ENCODE measurements around the gene CNOT1.
A peak's percentile ranks its signal among the peaks of the same experiment; 100 is the strongest.
"Not testable (repeated sequence)": the region's sequence is repeated elsewhere in the genome, so short reads cannot be mapped to it uniquely, and the experiment has no call there.

CNOT1 gene

DNA sequence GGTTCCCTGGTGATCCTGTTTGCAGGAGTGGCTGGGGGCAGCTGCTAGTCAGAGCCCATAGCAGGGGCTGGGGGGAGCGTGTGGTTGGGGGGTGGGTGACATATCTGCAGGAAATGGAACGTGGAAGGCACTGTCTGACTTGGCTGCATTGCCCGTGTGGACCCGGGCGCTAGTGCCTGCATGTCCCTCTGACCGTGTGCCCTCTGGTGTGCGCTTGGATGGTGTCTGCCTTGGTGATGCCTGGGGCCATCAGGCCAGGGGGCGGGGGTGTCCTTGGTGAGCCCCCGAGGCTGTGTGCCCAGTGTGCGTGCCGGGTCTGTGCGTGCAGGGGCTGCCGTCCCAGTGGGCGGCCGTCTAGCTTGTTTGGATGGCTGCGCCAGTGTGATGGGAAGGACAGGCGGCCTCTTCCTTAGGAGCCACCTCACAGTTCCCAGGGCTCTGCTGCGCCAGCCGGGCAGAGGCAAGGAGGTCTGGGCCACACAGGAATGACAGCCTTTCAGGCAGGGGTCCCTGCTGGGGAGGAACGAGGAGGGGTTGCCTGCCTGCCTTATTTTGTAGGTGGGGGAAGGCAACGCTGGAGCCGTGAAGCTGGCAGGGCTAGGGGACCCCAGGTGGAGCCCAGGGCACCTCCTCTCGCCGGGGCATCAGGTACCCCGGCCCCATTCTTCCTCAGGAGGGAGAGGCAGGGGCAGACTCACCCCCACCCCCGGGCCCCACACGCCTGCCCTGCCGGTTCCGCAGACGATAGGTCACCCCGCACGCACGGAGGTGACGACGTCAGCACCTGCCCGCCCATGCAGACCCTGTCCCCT lies 129.0 kb downstream of the CNOT1 start:
- peak; percentile 68 for DNase-seq

DNA sequence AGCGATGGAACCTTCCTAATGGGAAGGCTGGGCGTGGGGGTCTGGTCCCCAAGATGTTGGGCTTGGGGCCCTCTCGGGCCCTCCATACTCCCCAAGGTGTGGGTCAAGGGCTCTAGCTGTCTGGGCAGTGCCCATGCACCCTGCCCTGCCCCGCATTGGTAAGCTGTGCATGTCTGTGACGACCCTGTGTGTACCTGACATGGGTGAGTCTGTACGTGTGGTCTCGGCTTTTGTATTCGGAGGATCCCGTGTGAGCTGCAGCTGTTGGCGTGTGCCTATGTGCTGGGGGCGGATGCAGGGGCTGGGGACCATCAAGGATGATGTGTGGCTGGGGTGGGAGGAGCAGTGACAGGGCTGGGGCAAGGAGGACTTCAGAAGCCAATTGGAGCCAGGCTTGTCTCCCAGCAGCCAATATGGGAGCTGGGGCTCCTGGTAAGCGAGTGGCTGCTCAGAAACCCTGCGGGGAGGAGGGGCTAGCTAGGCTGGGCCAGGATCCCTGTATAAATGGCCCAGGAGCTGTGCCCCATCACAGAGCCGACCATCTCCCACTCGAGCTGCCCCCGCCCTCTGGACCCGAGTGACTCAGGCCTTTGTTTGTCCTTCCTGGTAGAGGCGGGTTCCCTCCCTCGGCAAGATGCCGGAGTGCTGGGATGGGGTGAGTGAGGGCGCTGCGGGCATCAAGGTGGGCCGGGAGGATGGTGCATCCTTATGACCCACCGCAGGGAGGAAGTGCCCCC lies 129.8 kb downstream of the CNOT1 start, which contains the start of gene NDRG4:
Gene NDRG4 (plus strand): TSS at position 529 of the 737 bp plus-strand sequence. CDS start 106 bp downstream, at position 635.
- DNase-seq = peak; percentile 94

DNA sequence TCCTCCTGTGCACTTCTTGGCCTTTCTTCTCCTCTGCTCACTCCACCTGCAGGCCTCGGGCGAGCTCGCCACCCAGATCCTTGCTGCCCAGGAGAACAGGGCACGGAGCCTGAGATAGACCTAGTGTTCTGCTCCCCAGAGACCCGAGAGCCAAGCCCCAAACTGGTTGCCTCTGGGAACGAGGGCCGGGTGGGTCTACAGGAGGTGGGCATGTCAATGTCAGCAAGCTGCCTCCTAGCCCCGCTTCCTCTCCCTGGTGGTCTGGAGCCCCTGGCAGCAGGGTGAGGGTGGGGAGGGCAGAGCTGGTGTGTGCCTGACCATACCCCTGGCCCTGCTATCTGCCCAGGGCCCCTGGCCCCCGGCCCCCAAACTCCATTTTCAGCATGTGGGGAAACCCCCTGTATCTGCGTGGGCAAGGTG lies 130.5 kb downstream of the CNOT1 start:
- no peak for DNase-seq

DNA sequence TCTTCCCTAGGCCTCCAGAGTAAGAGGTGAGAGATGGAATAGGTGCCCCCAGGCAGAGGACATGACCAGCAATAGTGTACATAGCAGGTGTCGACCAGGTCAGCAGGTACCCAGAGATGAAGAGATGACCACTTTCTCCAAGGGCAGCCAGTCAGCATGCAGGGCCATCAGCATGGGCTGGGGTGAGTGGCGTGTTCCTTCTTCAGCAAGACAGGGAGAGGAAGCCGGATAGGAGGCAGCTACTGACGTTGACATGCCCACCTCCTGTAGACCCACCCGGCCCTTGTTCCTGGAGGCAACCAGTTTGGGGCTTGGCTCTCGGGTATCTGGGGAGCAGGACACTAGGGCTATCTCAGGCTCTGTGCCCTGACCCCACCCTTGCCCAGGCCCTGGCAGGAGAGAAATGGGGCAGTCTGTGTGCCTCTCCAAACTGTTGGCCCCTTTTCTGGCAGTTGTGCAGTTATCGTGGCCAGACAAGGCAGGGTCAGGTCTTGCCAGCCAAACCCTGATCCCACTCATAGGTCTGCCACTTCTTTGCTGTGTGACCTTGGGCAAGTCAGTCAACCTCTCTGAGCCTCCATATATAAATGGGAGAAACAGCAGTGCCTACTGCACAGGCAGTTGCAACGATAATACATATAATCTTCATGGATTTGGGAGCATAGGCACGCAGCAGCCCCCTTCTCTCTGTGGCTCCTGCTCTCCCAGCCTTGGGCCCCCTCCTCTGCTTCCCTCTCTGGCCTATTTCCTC lies 131.1 kb downstream of the CNOT1 start:
- no peak for DNase-seq

DNA sequence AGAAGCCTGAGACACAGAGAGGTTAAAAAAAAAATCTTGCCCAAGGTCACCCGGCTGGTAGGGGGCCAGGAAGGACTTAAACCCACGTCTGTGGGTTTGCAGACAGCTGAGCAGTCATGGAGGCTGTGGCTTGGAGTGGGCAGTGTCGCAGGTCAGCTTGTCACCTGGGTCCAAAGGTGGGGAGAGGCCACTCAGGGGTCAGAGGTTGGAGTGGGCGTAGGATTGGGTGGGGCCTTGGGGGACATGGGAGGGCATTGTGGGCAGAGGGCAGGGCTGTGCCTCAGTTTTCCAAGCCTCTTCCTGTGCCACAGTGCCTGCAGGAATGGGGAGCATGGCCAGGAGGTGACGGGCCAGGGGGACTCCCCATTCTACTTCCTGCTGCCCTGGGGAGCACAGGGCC lies 131.7 kb downstream of the CNOT1 start:
- DNase-seq = no peak

DNA sequence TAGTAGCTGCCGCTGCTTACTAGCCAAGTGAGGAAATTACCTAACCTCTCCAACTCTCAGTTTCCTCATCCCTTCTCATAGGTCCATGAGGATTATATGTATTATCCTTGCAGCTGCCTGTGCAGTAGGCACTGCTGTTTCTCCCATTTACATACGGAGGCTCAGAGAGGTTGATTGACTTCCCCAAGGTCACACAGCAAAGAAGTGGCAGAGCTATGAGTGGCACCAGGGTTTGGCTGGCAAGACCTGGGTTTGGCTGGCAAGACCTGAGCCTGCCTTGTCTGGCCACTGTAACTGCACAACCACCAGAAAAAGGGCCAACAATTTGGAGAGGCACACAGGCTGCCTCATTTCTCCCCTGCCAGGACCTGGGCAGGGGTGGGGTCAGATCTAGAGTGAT lies 132.2 kb downstream of the CNOT1 start:
- DNase-seq = no peak

DNA sequence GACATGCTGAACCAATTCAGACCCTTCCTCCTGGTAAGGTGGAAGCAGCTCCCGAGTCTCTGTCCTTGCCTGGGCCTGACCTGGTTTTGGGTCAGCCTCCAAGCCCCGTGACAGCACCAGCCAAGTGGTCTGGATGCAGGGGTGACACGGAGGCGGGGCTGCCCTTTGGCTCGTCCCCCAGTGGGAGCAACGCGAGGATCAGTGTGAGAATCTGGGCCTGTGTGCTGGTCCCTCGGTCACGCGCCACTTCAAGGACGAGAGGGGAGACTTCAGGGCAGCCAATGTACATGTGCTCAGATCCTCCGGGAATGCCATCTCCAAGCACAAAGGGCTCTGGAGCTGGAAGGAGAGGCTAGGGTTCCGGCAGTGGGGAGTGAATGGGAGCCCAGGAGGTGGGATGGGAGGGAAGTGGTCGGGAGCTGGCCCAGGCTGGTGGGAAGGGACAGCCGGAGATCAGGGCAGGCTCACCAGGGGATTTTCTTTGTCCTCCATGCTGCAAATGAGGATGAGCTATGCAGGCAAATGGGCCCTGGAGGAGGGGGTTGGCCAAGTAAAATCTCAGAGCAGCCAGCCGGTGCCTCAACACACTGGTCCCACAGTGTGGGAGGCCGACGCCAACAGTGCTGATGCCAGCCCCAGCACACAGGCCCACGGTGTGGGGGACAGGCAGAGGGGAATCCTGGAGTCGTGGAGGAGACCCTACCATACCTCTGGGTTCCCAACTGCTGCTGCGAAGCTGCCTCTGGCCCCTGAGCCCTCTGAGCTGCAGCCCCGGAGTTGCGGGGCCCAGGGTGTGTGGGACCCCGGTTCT lies 133.9 kb downstream of the CNOT1 start:
- no peak for DNase-seq

DNA sequence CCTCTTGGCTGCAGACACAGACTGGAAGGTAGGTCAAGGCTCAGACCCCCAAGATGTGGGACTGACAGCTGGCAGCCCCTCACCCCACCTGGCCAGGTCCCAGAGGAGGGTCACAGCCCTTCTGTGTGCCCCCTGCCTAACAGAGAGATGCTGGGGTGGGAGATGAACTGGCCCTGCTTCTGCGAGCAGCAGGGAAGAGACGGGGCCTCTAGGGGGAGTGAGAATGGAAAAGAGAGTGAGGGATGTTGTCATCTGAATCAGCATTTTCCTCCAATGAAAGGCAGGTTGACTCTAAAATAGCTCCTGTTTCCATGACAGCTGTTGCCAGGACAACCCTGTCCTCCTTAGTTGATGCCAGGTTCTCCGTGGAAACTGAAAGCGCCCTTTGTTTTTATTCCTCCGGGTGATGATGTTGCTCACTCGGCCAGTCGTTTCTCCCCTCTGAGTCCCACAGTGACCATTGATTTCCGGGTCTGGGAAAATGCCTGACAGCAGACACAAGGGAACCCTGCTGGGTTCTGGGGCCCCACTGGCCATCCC lies 134.6 kb downstream of the CNOT1 start:
- DNase-seq = peak; percentile 85

DNA sequence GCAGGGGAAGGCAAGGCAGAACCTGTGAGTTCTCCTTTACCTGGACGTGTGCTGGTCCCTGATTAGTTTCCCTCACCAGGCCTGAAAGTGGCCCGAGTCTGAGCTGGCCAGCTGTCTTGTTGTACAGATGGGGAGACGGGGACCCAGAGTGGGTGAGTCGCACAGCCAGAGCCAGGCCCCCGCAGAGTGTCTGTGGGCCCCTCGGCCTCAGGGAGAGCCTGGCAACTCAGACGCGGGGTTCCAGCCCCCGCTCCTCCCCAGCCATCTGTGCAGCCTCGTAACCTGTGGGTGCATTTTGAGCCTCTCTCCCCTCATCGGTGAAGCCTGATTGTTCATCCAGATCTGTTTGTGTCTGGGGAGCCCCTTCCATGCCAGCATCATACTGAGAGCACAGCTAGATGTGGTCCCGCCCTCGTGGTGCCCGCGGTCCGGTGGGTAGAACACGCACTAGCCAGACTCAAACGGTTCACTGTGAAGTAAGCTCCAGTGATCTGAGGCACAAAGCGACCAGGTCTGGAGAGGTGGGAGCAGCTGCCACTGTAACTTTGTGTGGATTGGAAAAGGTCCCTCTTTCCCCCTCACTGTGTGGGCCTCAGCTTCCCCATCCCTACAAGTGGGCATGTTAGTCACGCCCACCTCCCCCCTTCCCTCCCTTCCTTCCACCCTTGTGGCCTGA lies 135.7 kb downstream of the CNOT1 start:
- DNase-seq = no peak

DNA sequence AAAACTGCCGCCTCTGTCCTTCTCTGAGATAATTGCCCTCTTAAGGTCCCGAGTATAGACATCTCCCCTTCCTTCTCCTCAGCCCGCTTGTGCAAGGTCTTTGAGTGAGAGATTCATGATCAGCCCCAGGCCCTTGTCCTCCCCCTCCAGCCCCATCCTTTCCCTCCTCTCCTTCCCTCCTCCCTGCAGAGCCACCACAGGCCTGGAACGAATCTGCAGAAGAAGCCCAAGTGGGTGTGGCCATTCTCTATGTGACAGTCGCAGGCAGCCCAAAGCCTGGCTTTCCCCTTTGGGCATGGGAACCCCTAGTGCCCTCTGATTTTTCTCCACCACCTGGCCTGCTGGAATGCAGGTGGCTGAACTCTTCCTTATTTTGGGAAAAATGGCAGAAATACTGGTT lies 136.9 kb downstream of the CNOT1 start:
- no peak for DNase-seq

DNA sequence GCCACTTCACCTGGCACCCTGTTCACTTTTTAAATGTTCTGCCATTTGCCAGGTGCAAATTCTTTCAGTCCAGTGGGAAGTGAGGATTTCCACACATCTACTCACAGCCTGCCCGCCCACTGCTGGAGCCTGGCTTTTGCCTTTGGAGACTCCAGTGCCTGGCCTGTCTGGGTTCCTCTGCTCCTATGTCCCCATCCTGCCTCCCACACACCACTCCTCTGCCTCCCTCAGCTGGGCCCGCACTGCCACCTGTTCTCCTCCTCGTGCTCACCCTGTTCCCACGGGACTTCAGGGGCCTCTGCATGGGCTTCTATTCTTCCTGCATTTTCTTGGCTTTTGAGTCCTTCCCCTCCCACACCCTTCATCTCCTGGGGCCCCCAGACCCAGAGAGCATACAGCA lies 137.6 kb downstream of the CNOT1 start:
- DNase-seq = no peak

DNA sequence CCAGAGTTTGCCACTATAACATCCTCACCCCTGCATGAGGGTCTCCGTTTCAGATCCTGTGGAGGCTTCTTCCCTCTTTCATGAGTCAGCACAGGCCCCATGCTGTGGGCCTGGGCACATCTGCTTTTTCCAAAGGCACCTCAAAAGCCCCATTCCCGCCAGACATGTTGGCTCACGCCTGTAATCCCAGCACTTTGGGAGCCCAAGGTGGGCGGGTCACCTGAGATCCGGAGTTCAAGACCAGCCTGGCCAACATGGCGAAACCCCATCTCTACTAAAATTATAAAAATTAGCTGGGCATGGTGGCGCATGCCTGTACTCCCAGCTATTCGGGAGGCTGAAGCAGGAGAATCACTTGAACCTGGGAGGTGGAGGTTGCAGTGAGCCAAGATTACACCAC lies 139.1 kb downstream of the CNOT1 start:
- not testable (repeated sequence) for DNase-seq

DNA sequence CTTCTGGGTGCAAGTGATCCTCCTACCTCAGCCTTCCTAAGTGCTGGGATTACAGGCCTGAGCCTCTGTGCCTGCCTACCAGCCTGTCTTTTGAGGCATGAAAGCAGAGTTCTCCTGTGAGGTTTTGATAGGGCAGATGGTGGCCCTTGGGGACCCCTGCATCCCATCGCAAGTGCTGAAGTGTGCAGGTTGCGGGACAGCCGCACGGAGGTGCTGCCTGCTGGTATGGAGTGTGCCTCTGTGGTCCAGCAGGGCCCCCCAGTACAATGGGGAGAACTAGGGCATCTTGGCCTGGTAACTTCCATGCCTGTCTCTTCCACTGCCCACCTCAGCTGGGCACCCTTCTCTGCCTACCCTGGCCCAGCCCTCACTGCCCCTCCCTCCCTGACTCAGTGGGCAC lies 139.6 kb downstream of the CNOT1 start:
- no peak for DNase-seq

DNA sequence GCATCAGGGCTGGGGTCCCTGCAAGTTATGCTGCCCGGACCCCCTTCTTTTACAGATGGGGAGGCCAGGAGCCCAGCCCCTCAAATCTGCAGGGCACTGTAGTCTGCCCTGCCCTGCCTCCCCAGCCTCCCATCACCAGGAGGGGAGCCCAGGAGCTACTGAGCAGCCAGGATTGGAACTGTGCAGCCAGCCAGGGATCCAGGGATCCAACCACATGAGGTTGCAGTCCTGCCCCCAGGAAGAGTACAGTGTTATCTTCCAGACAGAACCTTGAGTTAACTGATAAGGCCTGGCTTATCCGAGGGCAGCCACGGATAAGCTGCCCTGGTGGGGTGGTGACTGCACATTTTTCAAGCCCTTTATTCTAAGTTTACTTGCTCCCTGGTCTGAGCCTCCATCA lies 141.1 kb downstream of the CNOT1 start:
- DNase-seq = no peak

DNA sequence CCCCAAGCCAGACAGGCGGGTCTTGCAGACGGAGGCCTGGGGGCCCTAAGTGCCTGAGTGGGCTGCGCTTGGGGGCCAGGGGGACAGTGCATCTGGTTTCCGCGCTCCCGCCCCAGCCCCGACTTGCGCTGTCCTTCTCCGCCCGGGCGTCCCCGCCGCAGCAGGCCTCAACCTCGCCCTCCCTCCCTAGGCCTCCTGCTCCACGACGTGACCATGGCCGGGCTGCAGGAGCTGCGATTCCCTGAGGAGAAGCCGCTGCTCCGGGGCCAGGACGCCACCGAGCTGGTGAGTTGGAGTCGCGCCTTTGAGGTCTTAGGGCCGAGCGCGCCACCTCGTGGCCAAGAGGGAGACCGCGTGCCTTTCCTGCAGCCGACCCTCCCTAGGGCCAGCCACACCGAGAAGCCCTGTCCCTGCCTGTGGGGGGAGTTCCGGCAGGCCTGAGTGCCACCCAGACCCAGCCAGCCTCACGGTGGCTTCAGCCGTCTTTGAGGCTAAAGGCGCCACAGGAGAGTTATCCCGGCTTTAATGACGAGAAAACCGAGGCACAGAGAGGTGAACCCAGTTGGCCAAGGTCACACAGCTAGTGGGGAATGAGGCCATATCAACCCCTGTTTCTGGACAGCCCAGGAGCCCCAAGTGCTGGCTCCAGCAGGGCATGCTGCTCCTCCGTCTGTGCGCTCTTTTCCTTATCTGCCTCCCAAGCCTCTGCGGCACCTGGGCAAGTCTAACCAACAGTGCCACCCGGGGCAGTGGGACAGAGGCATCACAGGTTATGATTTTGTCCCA lies 141.9 kb downstream of the CNOT1 start:
- peak; percentile 64 for DNase-seq

DNA sequence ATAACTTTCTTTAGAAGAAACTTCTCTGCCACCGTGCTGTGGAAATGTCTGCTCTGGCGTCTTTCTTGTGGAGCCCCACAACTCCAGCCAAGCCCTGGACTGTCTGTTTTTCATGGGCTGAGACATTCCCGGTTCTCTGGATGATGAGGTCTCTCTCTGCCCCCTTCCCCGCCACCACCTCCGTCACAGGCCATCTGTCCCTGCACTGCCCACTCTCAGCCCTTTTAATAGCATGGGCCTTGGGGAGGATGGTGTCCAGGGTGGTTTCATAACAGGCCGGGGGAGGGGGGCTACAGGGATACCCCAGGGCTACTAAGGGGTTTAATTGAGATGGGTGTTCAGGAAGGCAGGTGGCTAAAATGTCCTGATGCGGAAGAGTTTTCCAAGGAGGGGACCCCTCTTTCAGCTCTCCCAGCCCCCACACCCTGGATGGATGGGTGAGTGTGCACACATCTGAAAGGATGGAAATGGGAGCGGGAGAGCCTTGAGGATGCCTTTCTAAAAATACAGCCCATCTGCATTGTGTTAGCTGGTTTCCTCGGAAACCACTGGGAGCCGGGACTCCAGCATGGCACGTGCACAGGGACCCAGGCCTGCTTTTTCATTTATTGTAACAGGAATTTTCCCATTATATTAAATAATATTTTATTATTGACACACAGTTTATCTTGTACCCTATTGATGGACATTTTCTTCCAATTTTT lies 144.3 kb downstream of the CNOT1 start:
- no peak for DNase-seq

DNA sequence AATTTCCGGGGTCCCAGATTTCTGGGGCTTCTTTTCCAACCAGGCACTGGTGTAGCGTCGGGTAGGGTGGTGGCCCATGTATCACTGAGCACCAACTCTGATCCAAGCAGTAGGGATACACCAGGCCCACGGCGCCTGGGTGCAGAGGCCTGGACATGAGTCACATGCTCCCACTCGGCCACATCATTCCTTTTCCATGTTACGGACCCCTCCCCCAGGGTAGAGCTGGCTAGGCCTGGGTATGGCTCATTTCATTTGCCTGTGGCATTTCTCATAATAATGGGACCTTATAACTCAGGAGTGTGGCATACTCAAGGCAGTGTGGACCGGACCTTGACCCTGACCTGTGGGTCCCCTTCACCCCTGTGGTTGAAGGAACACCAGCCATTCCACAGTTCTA lies 147.7 kb downstream of the CNOT1 start:
- no peak for DNase-seq

DNA sequence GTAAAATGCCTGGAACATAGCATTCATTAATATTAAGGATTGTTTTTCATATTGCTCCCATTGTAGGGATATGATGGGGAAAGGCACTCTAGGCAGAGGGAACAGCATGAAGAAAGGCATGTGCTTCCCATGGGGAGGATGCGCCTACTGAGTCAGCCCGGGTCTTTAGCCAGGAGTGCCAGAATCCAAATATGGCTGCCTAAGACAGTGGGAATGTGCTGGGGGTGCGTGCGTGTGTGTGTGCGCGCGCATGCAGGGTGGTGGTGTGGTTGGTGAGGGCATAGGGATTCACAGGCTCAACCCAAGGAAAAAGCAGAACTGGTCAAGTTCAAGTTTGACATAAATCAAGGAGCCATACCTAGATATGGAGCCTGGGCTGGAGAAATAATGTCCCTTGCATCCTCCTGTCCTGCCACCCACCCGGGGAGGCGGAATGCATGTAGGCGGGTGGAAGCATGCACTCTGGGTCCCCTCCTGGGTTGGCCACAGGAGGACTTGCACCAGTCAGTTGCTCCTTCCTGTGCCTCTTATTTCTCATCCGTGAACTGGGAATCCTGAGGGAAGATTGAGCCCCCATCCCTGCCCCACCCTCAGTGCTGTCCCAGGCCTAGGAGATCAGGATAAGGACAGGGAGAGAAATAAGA lies 148.3 kb downstream of the CNOT1 start:
- DNase-seq = no peak

DNA sequence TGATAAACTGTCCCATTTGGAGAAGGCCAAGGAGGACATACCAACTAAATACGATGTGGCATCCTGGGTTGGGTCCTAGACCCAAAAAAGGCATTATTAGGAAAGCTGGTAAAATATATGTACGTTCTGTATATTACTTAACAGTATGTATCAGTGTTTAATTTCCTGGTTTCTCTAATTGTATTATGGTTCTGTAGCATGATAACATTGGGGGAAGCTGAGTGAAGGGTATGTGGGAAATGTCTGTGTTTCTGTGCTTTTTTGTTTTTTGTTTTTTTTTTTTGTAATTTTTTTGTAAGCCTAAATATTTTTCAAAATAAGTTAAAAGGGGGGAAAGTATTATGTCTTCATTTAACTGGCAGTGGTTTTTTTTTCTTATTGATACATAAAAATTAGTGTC lies 151.2 kb downstream of the CNOT1 start:
- DNase-seq = no peak

DNA sequence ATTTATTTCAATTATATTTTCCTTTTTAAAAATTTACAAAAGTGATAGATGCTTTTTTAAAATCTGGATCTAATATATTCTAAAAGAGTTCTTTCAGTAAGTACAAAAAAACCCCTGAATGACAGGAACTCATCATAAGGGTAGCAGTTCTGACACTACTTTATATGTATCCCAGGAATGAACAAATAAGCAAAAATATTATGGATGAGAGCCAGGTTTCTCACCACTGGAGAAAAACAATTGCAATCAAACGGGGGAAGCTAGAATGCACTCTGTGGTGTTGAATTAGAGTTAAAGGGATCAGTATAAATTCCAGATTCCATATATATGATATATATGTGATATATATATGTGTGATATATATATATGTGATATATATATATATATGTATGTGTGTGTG lies 152.8 kb downstream of the CNOT1 start:
- DNase-seq = no peak

Measured in NCI-H345 (cell line).